NCI-H526 treated with DMSO at 0.1 percent for 48 hours (cell line): Measurements from ENCODE around the gene PTPRN2.
"Not testable (repeated sequence)": the region's sequence is repeated elsewhere in the genome, so short reads cannot be mapped to it uniquely, and the experiment has no call there.

Source experiments
- DNase-seq: peaks from one replicate; lab custom pipeline; 2025; lab: John Stamatoyannopoulos, UW

PTPRN2 gene

GRCh38 chr7:158301207-158301606, 286.4 kb downstream of the PTPRN2 start:
- no peak for DNase-seq

- no peak for DNase-seq
These were observed 287.2 kb downstream of the PTPRN2 start for GRCh38 chr7:158300427-158300826.

GRCh38 chr7:158299607-158300006, 288.0 kb downstream of the PTPRN2 start:
- no peak for DNase-seq

- no peak for DNase-seq
These were observed 290.9 kb downstream of the PTPRN2 start for GRCh38 chr7:158296798-158297104.

GRCh38 chr7:158295966-158296797, 291.4 kb downstream of the PTPRN2 start:
- DNase-seq, result no peak

- not testable (repeated sequence) for DNase-seq
These were observed 293.0 kb downstream of the PTPRN2 start for GRCh38 chr7:158294468-158295215.

- DNase-seq, result no peak
These were observed 294.7 kb downstream of the PTPRN2 start for GRCh38 chr7:158292948-158293347.

GRCh38 chr7:158291998-158292397, 295.6 kb downstream of the PTPRN2 start:
- no peak for DNase-seq

- no peak for DNase-seq
These were observed 297.7 kb downstream of the PTPRN2 start for GRCh38 chr7:158289761-158290523.

- no peak for DNase-seq
These were observed 298.4 kb downstream of the PTPRN2 start for GRCh38 chr7:158289231-158289630.

GRCh38 chr7:158286210-158286609, 301.4 kb downstream of the PTPRN2 start:
- DNase-seq, result no peak

- no peak for DNase-seq
These were observed 302.2 kb downstream of the PTPRN2 start for GRCh38 chr7:158285383-158285770.

- no peak for DNase-seq
These were observed 302.8 kb downstream of the PTPRN2 start for GRCh38 chr7:158284617-158285382.

- no peak for DNase-seq
These were observed 303.5 kb downstream of the PTPRN2 start for GRCh38 chr7:158284121-158284520.

- DNase-seq, result no peak
These were observed 304.3 kb downstream of the PTPRN2 start for GRCh38 chr7:158283016-158283974.

GRCh38 chr7:158282461-158283001, 305.1 kb downstream of the PTPRN2 start:
- no peak for DNase-seq

- no peak for DNase-seq
These were observed 306.2 kb downstream of the PTPRN2 start for GRCh38 chr7:158281441-158281840.

GRCh38 chr7:158280448-158281144, 307.0 kb downstream of the PTPRN2 start:
- no peak for DNase-seq

- no peak for DNase-seq
These were observed 307.8 kb downstream of the PTPRN2 start for GRCh38 chr7:158279539-158280447.
